HG02943 (cell line): ENCODE results near the gene KIFC1.
"Not testable (repeated sequence)": the region's sequence is repeated elsewhere in the genome, so short reads cannot be mapped to it uniquely, and the experiment has no call there.

Source experiments
- ATAC-seq: cut with Tn5 transposase; IDR thresholded peaks from one replicate; pipeline ENCODE4 v1.9.1; 2021; ENCODE audit warnings: mild to moderate bottlenecking, low read depth, moderate library complexity; ENCODE audit not compliant: unreplicated experiment

The KIFC1 gene

GRCh38 chr6:33391278-33391921, at the start of gene KIFC1:
Gene KIFC1, plus strand, starts transcription at chr6:33391823. Its CDS starts 163 bp downstream, at chr6:33391986.
- peak; percentile 92 for ATAC-seq

- not testable (repeated sequence) for ATAC-seq
Measured at GRCh38 chr6:33343606-33343952, 48.0 kb upstream of the KIFC1 start.

GRCh38 chr6:33343953-33344611, 47.5 kb upstream of the KIFC1 start:
- no peak for ATAC-seq

GRCh38 chr6:33344701-33345697, 46.6 kb upstream of the KIFC1 start:
- no peak for ATAC-seq

GRCh38 chr6:33346972-33347371, 44.7 kb upstream of the KIFC1 start:
- not testable (repeated sequence) for ATAC-seq

- no peak for ATAC-seq
Measured at GRCh38 chr6:33347816-33348215, 43.8 kb upstream of the KIFC1 start.

GRCh38 chr6:33355860-33356259, 35.8 kb upstream of the KIFC1 start:
- ATAC-seq: not testable (repeated sequence)

- ATAC-seq: no peak
Measured at GRCh38 chr6:33356295-33356694, 35.3 kb upstream of the KIFC1 start.

GRCh38 chr6:33357160-33357871, 34.3 kb upstream of the KIFC1 start:
- not testable (repeated sequence) for ATAC-seq

- no peak for ATAC-seq
Measured at GRCh38 chr6:33359331-33359730, 32.3 kb upstream of the KIFC1 start.

GRCh38 chr6:33363486-33363885, 28.1 kb upstream of the KIFC1 start:
- ATAC-seq: not testable (repeated sequence)

- ATAC-seq: not testable (repeated sequence)
Measured at GRCh38 chr6:33364475-33365205, 27.0 kb upstream of the KIFC1 start.

- ATAC-seq: not testable (repeated sequence)
Measured at GRCh38 chr6:33365206-33365971, 26.2 kb upstream of the KIFC1 start.

- ATAC-seq: no peak
Measured at GRCh38 chr6:33367009-33367714, 24.5 kb upstream of the KIFC1 start.

- not testable (repeated sequence) for ATAC-seq
Measured at GRCh38 chr6:33367715-33368025, 24.0 kb upstream of the KIFC1 start.

- not testable (repeated sequence) for ATAC-seq
Measured at GRCh38 chr6:33371901-33372300, 19.7 kb upstream of the KIFC1 start.

GRCh38 chr6:33372526-33373123, 19.0 kb upstream of the KIFC1 start:
- ATAC-seq: no peak
